HG03442 (cell line): ENCODE results near the gene C15orf40.
"Not testable (repeated sequence)": the region's sequence is repeated elsewhere in the genome, so short reads cannot be mapped to it uniquely, and the experiment has no call there.

Experiments used
- ATAC-seq: cut with Tn5 transposase; IDR thresholded peaks from one replicate; pipeline ENCODE4 v1.9.1; 2021; ENCODE audit warnings: mild to moderate bottlenecking, moderate library complexity; ENCODE audit not compliant: unreplicated experiment

Gene C15orf40

GRCh38 chr15:83011271-83012075, at the start of gene C15orf40:
Gene C15orf40, minus strand, starts transcription at chr15:83011639. Its CDS starts 32 bp downstream, at chr15:83011607.
- peak; percentile 78 for ATAC-seq

GRCh38 chr15:83057696-83058376, 46.4 kb upstream of the C15orf40 start:
- no peak for ATAC-seq

- no peak for ATAC-seq
These were observed 45.6 kb upstream of the C15orf40 start for GRCh38 chr15:83057002-83057401.

GRCh38 chr15:83053151-83053550, 41.7 kb upstream of the C15orf40 start:
- no peak for ATAC-seq

GRCh38 chr15:83046558-83047127, 35.2 kb upstream of the C15orf40 start:
- no peak for ATAC-seq

GRCh38 chr15:83044156-83044555, 32.7 kb upstream of the C15orf40 start:
- ATAC-seq: no peak

- no peak for ATAC-seq
These were observed 27.8 kb upstream of the C15orf40 start for GRCh38 chr15:83039206-83039605.

- no peak for ATAC-seq
These were observed 24.8 kb upstream of the C15orf40 start for GRCh38 chr15:83036253-83036652.

GRCh38 chr15:83031234-83031633, 19.8 kb upstream of the C15orf40 start:
- ATAC-seq: not testable (repeated sequence)

GRCh38 chr15:83030021-83030420, 18.6 kb upstream of the C15orf40 start:
- no peak for ATAC-seq

GRCh38 chr15:83018436-83018835, 7.0 kb upstream of the C15orf40 start:
- no peak for ATAC-seq

- no peak for ATAC-seq
These were observed 5.5 kb upstream of the C15orf40 start for GRCh38 chr15:83016906-83017305.

GRCh38 chr15:83015361-83015760, 3.9 kb upstream of the C15orf40 start:
- ATAC-seq: no peak

GRCh38 chr15:83014205-83014653, 2.8 kb upstream of the C15orf40 start:
- ATAC-seq: no peak

GRCh38 chr15:83012636-83013035, 1.2 kb upstream of the C15orf40 start:
- no peak for ATAC-seq

- ATAC-seq: no peak
These were observed 612 bp upstream of the C15orf40 start for GRCh38 chr15:83012076-83012426.

- peak; percentile 57 for ATAC-seq
These were observed 649 bp downstream of the C15orf40 start for GRCh38 chr15:83010709-83011270.

GRCh38 chr15:83000672-83001031, 10.8 kb downstream of the C15orf40 start:
- not testable (repeated sequence) for ATAC-seq

- ATAC-seq: peak; percentile 66
These were observed 11.4 kb downstream of the C15orf40 start for GRCh38 chr15:82999905-83000671.

- ATAC-seq: no peak
These were observed 12.0 kb downstream of the C15orf40 start for GRCh38 chr15:82999426-82999825.

- ATAC-seq: no peak
These were observed 15.5 kb downstream of the C15orf40 start for GRCh38 chr15:82995938-82996337.
